HG02840 (cell line): ENCODE measurements around the gene SOX2.
"Not testable (repeated sequence)": the region's sequence is repeated elsewhere in the genome, so short reads cannot be mapped to it uniquely, and the experiment has no call there.

Source experiments
- ATAC-seq: cut with Tn5 transposase; IDR thresholded peaks from one replicate; pipeline ENCODE4 v1.9.1; 2021; ENCODE audit warnings: mild to moderate bottlenecking, moderate library complexity, moderate number of reproducible peaks; ENCODE audit not compliant: unreplicated experiment, low FRiP score

Gene SOX2

DNA sequence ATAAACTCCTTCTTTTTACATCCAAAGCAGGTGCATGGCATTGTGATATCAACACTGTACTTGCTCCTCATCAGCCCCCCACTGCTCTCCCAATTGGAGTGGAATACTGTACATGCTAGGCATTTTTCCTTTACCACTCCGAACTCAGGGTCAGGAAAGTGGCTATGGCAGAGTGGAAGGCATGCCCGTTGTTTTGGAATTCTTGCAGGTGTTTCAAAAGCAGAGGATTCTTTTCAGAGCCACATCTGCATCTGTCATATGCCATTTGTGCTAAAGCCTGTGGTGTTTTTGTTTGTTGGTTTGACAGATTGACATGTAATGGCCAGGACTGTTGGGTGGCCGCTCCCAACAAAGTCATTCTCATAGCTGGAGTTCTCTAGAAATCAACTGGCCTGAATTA is 41.7 kb downstream of the SOX2 start:
- no peak for ATAC-seq

DNA sequence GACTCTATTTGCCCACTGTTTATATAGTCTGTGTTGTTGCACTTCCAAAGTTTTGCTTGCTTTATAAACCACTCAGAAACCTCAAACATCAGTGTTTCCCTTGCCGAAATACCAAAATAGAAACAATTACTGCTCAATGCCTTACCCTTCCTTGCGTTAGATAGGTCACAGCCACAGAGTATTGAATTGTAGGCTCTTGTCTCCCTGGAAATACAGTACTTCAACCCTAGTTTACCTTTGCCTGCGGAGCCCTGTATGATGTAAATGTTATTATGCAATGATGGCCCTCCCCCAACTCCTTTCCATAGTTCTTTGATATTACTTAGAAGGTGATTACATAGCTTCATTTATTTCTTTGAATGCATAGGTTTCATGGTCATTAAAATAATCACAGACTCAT is 44.2 kb downstream of the SOX2 start:
- no peak for ATAC-seq

DNA sequence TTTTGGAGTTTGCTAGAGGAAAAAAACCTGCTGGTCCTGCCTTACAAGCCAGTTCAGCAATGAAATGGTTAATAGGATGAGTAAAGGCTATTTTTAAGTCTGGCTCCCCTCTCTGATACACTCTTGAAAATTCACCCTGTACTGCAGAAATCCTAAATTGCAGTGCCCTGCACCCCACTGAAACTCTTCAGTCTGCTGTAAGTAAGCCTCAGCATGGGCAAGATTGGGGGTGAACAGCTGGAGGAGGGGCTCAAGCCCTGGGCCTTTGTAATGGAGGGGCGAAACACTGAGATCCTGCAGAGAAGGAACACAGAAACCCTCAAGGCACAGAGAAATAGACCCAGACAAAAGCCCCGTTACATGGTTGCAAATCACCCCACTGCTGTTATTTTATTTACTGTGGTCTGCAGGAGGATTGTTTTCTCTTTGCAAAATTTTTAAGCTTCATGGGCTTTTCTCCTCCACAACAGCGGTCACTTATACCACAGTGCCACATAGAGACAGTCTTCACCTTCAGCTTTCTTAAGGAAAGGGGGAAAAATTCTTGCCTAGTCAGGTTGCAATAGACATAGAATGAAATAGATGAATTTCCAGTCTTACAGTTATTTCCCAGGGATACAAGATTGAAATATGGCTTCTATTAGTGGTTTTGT is 45.0 kb downstream of the SOX2 start:
- no peak for ATAC-seq

DNA sequence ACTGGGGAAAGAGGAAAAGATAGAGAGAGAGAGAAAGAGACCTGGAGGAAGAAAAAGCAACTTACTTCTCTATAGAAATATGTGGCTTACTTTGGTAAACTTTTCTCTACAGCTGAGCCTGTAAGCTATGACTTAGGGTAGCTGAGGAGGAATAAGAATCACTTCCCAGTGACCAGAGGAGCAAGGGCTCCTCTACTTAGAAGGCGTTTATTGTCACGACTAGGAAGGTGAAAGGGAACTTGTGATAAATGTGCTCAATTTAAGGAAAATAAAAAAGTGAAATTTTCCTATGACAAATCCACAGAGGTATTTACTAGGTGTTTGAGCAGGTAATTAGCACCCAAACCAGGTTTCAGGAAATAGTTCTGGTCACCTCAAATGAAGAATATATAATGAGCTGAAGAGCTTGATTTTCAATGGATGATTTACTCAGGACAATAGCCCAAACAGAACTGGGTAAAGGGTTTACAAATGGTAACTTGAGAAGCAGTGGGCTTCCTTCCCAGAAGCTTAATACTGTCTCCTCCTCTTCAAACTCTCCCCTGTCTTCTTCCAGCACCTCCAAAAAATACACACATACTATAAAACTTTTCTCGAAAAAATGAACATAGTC is 46.1 kb downstream of the SOX2 start:
- no peak for ATAC-seq

DNA sequence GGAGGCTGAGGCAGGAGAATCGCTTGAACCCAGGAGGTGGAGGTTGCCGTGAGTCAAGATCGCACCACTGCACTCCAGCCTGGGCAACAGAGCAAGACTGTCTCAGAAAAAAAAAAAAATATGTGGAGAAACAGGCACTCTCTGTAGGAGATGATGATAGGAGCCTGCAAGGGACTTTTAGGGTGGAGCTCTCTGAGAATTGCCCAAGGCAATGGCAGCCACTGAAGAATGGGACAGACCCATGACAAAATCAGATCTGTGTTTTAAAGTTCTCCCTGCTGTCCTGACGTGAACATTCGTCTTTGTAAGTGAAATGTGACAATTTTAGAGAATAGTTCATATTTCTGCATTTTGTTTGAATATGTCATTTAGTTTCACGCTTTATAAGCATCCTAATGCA is 50.2 kb downstream of the SOX2 start:
- ATAC-seq: no peak

DNA sequence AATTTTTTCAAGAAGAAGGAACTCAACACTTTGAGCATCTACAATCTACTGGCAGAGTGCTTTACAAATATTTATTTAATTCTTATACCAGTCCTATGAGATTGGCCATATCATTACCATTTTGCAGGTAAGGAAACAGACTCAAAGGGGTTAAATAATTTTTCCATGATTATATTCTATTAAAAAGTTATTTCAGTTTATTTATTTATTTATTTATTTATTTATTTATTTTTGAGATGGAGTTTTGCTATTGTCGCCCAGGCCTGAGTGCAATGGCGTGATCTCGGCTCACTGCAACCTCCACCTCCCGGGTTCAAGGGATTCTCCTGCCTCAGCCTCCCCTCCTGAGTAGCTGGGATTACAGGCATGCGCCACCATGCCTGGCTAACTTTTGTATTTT is 52.3 kb downstream of the SOX2 start:
- not testable (repeated sequence) for ATAC-seq
